HepG2 (cell line): ENCODE results near the gene ARHGEF39. TPM values are rescaled to one million over a fixed set of nuclear protein-coding genes. Genes with fewer than 3 reads are reported as not detected.

Experiments
- CC2D1A ChIP-seq: sonication (generic); formaldehyde crosslinking; IDR thresholded peaks from 2 replicates; pipeline ENCODE4 v1.8.1; 2023; ENCODE audit warnings: mild to moderate bottlenecking, missing genetic modification reagents
- CCDC6 ChIP-seq: sonication (generic); formaldehyde crosslinking; IDR thresholded peaks from 2 replicates; pipeline ENCODE4 v1.8.1; 2022; ENCODE audit warnings: mild to moderate bottlenecking, missing genetic modification reagents, moderate library complexity
- CHCHD3 ChIP-seq: sonication (generic); formaldehyde crosslinking; IDR thresholded peaks from 2 replicates; pipeline ENCODE4 v1.8.0; 2022; ENCODE audit warnings: mild to moderate bottlenecking, missing genetic modification reagents, moderate library complexity
- EP300 ChIP-seq, 3 experiments: sonication (generic) in 1 of 3; formaldehyde crosslinking in 1 of 3; IDR thresholded peaks; 2 replicates each; pipeline versions ENCODE4 v1.5.1 to v1.6.1; 2011 to 2020; ENCODE audit warnings: low read depth in 2 of 3, low read length in 2 of 3, borderline replicate concordance in 1 of 3, improper control_type of control experiment in 1 of 3, mild to moderate bottlenecking in 1 of 3, missing genetic modification reagents in 1 of 3, moderate library complexity in 1 of 3
- HNRNPUL1 ChIP-seq: fragments of 200-400 bp; formaldehyde crosslinking; IDR thresholded peaks from 2 replicates; pipeline ENCODE4 v1.6.1; 2017; ENCODE audit warnings: low read depth, mild to moderate bottlenecking, low read length, moderate library complexity
- KDM3A ChIP-seq: IDR thresholded peaks from 2 replicates; pipeline ENCODE4 v1.6.1; 2018; ENCODE audit warnings: low read depth, missing compliant biosample characterization
- PAF1 ChIP-seq: IDR thresholded peaks from 2 replicates; pipeline ENCODE4 v1.6.1; 2016; ENCODE audit warnings: missing genetic modification reagents, missing compliant biosample characterization
- PATZ1 ChIP-seq: sonication (generic); formaldehyde crosslinking; IDR thresholded peaks from 2 replicates; pipeline ENCODE4 v1.4.0; 2020; ENCODE audit warnings: missing genetic modification reagents
- RARA ChIP-seq: IDR thresholded peaks from 2 replicates; pipeline ENCODE4 v1.6.1; 2016; ENCODE audit warnings: missing genetic modification reagents, missing compliant biosample characterization
- SKI ChIP-seq: fragments of 450-650 bp; IDR thresholded peaks from one replicate; pipeline ENCODE4 v1.6.1; 2018; ENCODE audit warnings: mild to moderate bottlenecking; ENCODE audit not compliant: partially characterized antibody
- SP1 ChIP-seq, 2 experiments: fragments of 450-650 bp in 1 of 2; sonication (generic) in 1 of 2; formaldehyde crosslinking in 1 of 2; IDR thresholded peaks; 2 replicates each; pipeline versions ENCODE4 v1.4.0 to v1.6.1; 2016 to 2020; ENCODE audit warnings: missing genetic modification reagents in 1 of 2
- USF2 ChIP-seq, 2 experiments: sonication (generic) in 1 of 2; formaldehyde crosslinking in 1 of 2; IDR thresholded peaks; 2 replicates each; pipeline versions ENCODE4 v1.5.1 to v1.6.1; 2011 to 2020; ENCODE audit warnings: borderline replicate concordance in 1 of 2, low read depth in 1 of 2, low read length in 1 of 2, mild to moderate bottlenecking in 1 of 2, missing genetic modification reagents in 1 of 2, moderate library complexity in 1 of 2
- ZBTB43 ChIP-seq: sonication (generic); formaldehyde crosslinking; conservative IDR thresholded peaks from 2 replicates; pipeline ENCODE4 v1.4.0; 2020; ENCODE audit warnings: missing genetic modification reagents
- ZNF138 ChIP-seq: sonication (generic); formaldehyde crosslinking; IDR thresholded peaks from 2 replicates; pipeline ENCODE4 v1.5.0; 2020; ENCODE audit warnings: mild to moderate bottlenecking, low read depth, missing genetic modification reagents
- ZNF543 ChIP-seq: sonication (generic); formaldehyde crosslinking; IDR thresholded peaks from 2 replicates; pipeline ENCODE4 v1.4.0; 2020; ENCODE audit warnings: mild to moderate bottlenecking, missing genetic modification reagents
- ZNF574 ChIP-seq: sonication (generic); formaldehyde crosslinking; IDR thresholded peaks from 2 replicates; pipeline ENCODE4 v1.4.0; 2020; ENCODE audit warnings: missing genetic modification reagents
- ZNF616 ChIP-seq: sonication (generic); formaldehyde crosslinking; IDR thresholded peaks from 2 replicates; pipeline ENCODE4 v1.5.0; 2020; ENCODE audit warnings: low read depth, mild to moderate bottlenecking, missing genetic modification reagents
- ZNF839 ChIP-seq: sonication (generic); formaldehyde crosslinking; IDR thresholded peaks from 2 replicates; pipeline ENCODE4 v1.4.0; 2020; ENCODE audit warnings: missing genetic modification reagents, mild to moderate bottlenecking, borderline replicate concordance
- ZSCAN9 ChIP-seq: IDR thresholded peaks from 2 replicates; pipeline ENCODE4 v1.6.1; 2016; ENCODE audit warnings: borderline replicate concordance
- polyA plus RNA-seq, 8 experiments: library from polyadenylated mRNA; depleted of rRNA in 3 of 8; stranded (reverse) in 7 of 8; unstranded in 1 of 8; fragments of >200 nt; fragmentation: Illumina TruSeq in 4 of 8; extraction: Trizol in 4 of 8; gene quantifications; 2 replicates each; pipeline versions ENCODE4 v1.2.1 to v1.2.3, GENCODE V29; 2011 to 2016; ENCODE audit warnings: low read depth in 4 of 8, missing spikeins in 1 of 8, mixed read lengths in 1 of 8; ENCODE audit not compliant: insufficient read depth in 1 of 8
- total RNA-seq, 5 experiments: library from RNA; depleted of rRNA; stranded (reverse); fragments of >200 nt; fragmentation: Illumina TruSeq; extraction: Trizol; gene quantifications; 2 replicates each; pipeline ENCODE4 v1.2.3, GENCODE V29; 2016; ENCODE audit warnings: low read depth in 1 of 5

The ARHGEF39 gene
- total and polyA plus RNA-seq, 2 of the 13 experiments (the other 11 are each of a cell fraction or from before 2014, with no cell fraction given) = 11.2 to 12.3 TPM

- TF ChIP-seq PAF1 (CRISPR knock-in tag) = no peak
- TF ChIP-seq SP1 (IDR thresholded peaks at IDR 0.05) = no peak
- TF ChIP-seq SP1 (CRISPR knock-in tag; IDR thresholded peaks at IDR 0.05) = no peak; the same call in 1 of the 2 replicates
- TF ChIP-seq SKI = no peak
- TF ChIP-seq EP300 (IDR thresholded peaks at IDR 0.05; ENCODE audit: low read depth in 2 of 2, low read length in 2 of 2) = no peak
- TF ChIP-seq EP300 (CRISPR knock-in tag; IDR thresholded peaks at IDR 0.05; ENCODE audit: borderline replicate concordance) = no peak
- TF ChIP-seq ZNF543 (CRISPR knock-in tag) = peak; percentile 68
- no peak for TF ChIP-seq ZNF839
- 0 out of 2 replicates have a peak, but pooled peaks have one; percentile 31 for TF ChIP-seq KDM3A
- TF ChIP-seq RARA (CRISPR knock-in tag) = peak; percentile 31; the same call in 1 of the 2 replicates
- TF ChIP-seq ZBTB43 (CRISPR knock-in tag) = no peak
- 0 out of 2 replicates have a peak, but pooled peaks have one; percentile 15 for TF ChIP-seq ZSCAN9
- no peak for TF ChIP-seq CHCHD3
- 0 out of 2 replicates have a peak, but pooled peaks have one; percentile 24 for TF ChIP-seq ZNF138
- TF ChIP-seq CCDC6 (CRISPR knock-in tag) = peak; percentile 33; the same call in 1 of the 2 replicates
- TF ChIP-seq ZNF574 = peak; percentile 86
- 0 out of 2 replicates have a peak, but pooled peaks have one; percentile 51 for TF ChIP-seq HNRNPUL1
- TF ChIP-seq PATZ1 (CRISPR knock-in tag) = peak; percentile 55; the same call in 1 of the 2 replicates
- no peak for TF ChIP-seq ZNF616 (CRISPR knock-in tag)
- no peak for TF ChIP-seq CC2D1A (CRISPR knock-in tag)
- no peak for TF ChIP-seq USF2 (IDR thresholded peaks at IDR 0.05; ENCODE audit: low read depth, low read length)
- no peak for TF ChIP-seq USF2 (CRISPR knock-in tag; IDR thresholded peaks at IDR 0.05; ENCODE audit: borderline replicate concordance)
These were observed 6.6 kb downstream of the ARHGEF39 start, which contains the start of gene CCDC107 (continued) for GRCh38 chr9:35658137-35658967.
